ENCODE measurements around the gene AKNA. TPM values are rescaled to one million over a fixed set of nuclear protein-coding genes. Genes with fewer than 3 reads are reported as not detected.

The AKNA gene
- 28.3 TPM for polyA plus RNA-seq (2012; ENCODE audit: missing spikeins)

- FAIRE-seq (peak; percentile 46), DNase-seq (ENCODE audit: insufficient read length) (no peak)
- TF ChIP-seq POLR2AphosphoS5 (IDR thresholded peaks at IDR 0.05; ENCODE audit: low read depth, low read length): peak; percentile 86
- TF ChIP-seq TAF1 (IDR thresholded peaks at IDR 0.05; ENCODE audit: borderline replicate concordance, low read depth, low read length): peak; percentile 29; the same call in 1 of the 2 replicates
- peak; percentile 89 for TF ChIP-seq POLR2A (IDR thresholded peaks at IDR 0.05; ENCODE audit: low read depth, low read length)
Observed at GRCh38 chr9:114387680-114388356, at the start of gene AKNA. TSS of gene AKNA (minus strand) at chr9:114387982. CDS start at chr9:114381333, 6,649 bp downstream.

- DNase-seq (ENCODE audit: insufficient read length) (no peak), FAIRE-seq (no peak)
- no peak for TF ChIP-seq POLR2AphosphoS5 (IDR thresholded peaks at IDR 0.05; ENCODE audit: low read depth, low read length)
- no peak for TF ChIP-seq POLR2A (IDR thresholded peaks at IDR 0.05; ENCODE audit: low read depth, low read length)
- no peak for TF ChIP-seq TAF1 (IDR thresholded peaks at IDR 0.05; ENCODE audit: borderline replicate concordance, low read depth, low read length)
Observed at GRCh38 chr9:114437401-114437893, 49.7 kb upstream of the AKNA start.

GRCh38 chr9:114434878-114435311 is 47.1 kb upstream of the AKNA start:
- TF ChIP-seq TAF1 (IDR thresholded peaks at IDR 0.05; ENCODE audit: borderline replicate concordance, low read depth, low read length) (no peak), POLR2A (IDR thresholded peaks at IDR 0.05; ENCODE audit: low read depth, low read length) (no peak), POLR2AphosphoS5 (IDR thresholded peaks at IDR 0.05; ENCODE audit: low read depth, low read length) (no peak)
- FAIRE-seq: no peak
- DNase-seq (ENCODE audit: insufficient read length): no peak

- FAIRE-seq: peak; percentile 9
- DNase-seq (ENCODE audit: insufficient read length): no peak
- no peak for TF ChIP-seq TAF1 (IDR thresholded peaks at IDR 0.05; ENCODE audit: borderline replicate concordance, low read depth, low read length)
- no peak for TF ChIP-seq POLR2AphosphoS5 (IDR thresholded peaks at IDR 0.05; ENCODE audit: low read depth, low read length)
- no peak for TF ChIP-seq POLR2A (IDR thresholded peaks at IDR 0.05; ENCODE audit: low read depth, low read length)
Observed at GRCh38 chr9:114433720-114434255, 46.0 kb upstream of the AKNA start.

GRCh38 chr9:114433086-114433485 is 45.3 kb upstream of the AKNA start:
- DNase-seq (ENCODE audit: insufficient read length): no peak
- no peak for FAIRE-seq
- TF ChIP-seq TAF1 (IDR thresholded peaks at IDR 0.05; ENCODE audit: borderline replicate concordance, low read depth, low read length) (no peak), POLR2AphosphoS5 (IDR thresholded peaks at IDR 0.05; ENCODE audit: low read depth, low read length) (no peak), POLR2A (IDR thresholded peaks at IDR 0.05; ENCODE audit: low read depth, low read length) (no peak)

- FAIRE-seq: no peak
Observed at GRCh38 chr9:114432323-114433067, 44.7 kb upstream of the AKNA start.

GRCh38 chr9:114431770-114432169 is 44.0 kb upstream of the AKNA start:
- no peak for TF ChIP-seq TAF1 (IDR thresholded peaks at IDR 0.05; ENCODE audit: borderline replicate concordance, low read depth, low read length)
- no peak for TF ChIP-seq POLR2A (IDR thresholded peaks at IDR 0.05; ENCODE audit: low read depth, low read length)
- no peak for TF ChIP-seq POLR2AphosphoS5 (IDR thresholded peaks at IDR 0.05; ENCODE audit: low read depth, low read length)
- FAIRE-seq (no peak), DNase-seq (ENCODE audit: insufficient read length) (no peak)

More at GRCh38 chr9:114432323-114433067, 44.7 kb upstream of the AKNA start:
- TF ChIP-seq TAF1 (IDR thresholded peaks at IDR 0.05; ENCODE audit: borderline replicate concordance, low read depth, low read length) (no peak), POLR2A (IDR thresholded peaks at IDR 0.05; ENCODE audit: low read depth, low read length) (no peak), POLR2AphosphoS5 (IDR thresholded peaks at IDR 0.05; ENCODE audit: low read depth, low read length) (no peak)
- no peak for DNase-seq (ENCODE audit: insufficient read length)

- FAIRE-seq: no peak
- DNase-seq (ENCODE audit: insufficient read length): no peak
- TF ChIP-seq POLR2AphosphoS5 (IDR thresholded peaks at IDR 0.05; ENCODE audit: low read depth, low read length): no peak
- TF ChIP-seq POLR2A (IDR thresholded peaks at IDR 0.05; ENCODE audit: low read depth, low read length): no peak
- no peak for TF ChIP-seq TAF1 (IDR thresholded peaks at IDR 0.05; ENCODE audit: borderline replicate concordance, low read depth, low read length)
Observed at GRCh38 chr9:114431003-114431402, 43.2 kb upstream of the AKNA start.

GRCh38 chr9:114430457-114430856 is 42.7 kb upstream of the AKNA start:
- FAIRE-seq: no peak
- TF ChIP-seq TAF1 (IDR thresholded peaks at IDR 0.05; ENCODE audit: borderline replicate concordance, low read depth, low read length) (no peak), POLR2A (IDR thresholded peaks at IDR 0.05; ENCODE audit: low read depth, low read length) (no peak), POLR2AphosphoS5 (IDR thresholded peaks at IDR 0.05; ENCODE audit: low read depth, low read length) (no peak)
- no peak for DNase-seq (ENCODE audit: insufficient read length)

- no peak for DNase-seq (ENCODE audit: insufficient read length)
Observed at GRCh38 chr9:114429488-114429887, 41.7 kb upstream of the AKNA start.

GRCh38 chr9:114428466-114428865 is 40.7 kb upstream of the AKNA start:
- DNase-seq (ENCODE audit: insufficient read length) (no peak), FAIRE-seq (no peak)
- TF ChIP-seq POLR2AphosphoS5 (IDR thresholded peaks at IDR 0.05; ENCODE audit: low read depth, low read length): no peak
- no peak for TF ChIP-seq POLR2A (IDR thresholded peaks at IDR 0.05; ENCODE audit: low read depth, low read length)
- TF ChIP-seq TAF1 (IDR thresholded peaks at IDR 0.05; ENCODE audit: borderline replicate concordance, low read depth, low read length): no peak

More at GRCh38 chr9:114429488-114429887, 41.7 kb upstream of the AKNA start:
- FAIRE-seq: no peak
- no peak for TF ChIP-seq POLR2AphosphoS5 (IDR thresholded peaks at IDR 0.05; ENCODE audit: low read depth, low read length)
- no peak for TF ChIP-seq POLR2A (IDR thresholded peaks at IDR 0.05; ENCODE audit: low read depth, low read length)
